GM21526 (cell line): ENCODE measurements around the gene KATNA1.

Experiments used
- ATAC-seq: cut with Tn5 transposase; IDR thresholded peaks from one replicate; pipeline ENCODE4 v1.9.1; 2021; ENCODE audit warnings: moderate library complexity; ENCODE audit not compliant: unreplicated experiment, low FRiP score

The KATNA1 gene

DNA sequence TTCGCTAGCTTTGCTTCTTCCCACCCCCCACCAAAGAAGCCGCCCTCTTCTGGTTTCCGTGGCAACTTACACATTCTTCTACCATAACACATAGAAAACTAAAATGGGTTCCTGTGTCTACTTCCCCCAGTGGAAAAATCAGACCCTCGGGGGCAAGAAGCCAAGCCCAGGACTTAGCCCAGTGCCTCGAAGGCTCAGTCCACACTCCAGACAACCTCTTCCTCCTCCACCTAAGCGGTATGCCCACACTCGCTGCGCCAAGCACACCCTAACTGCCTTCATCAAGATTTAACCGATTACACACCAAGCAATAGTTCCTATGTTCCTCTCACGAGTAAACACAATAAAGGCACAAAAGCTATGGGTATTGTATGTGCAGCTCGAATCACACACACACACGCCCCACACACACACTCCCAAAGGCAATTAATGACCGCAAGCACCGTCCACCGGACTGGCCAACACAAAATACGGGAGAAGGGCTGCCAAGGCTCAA lies 103.2 kb downstream of the KATNA1 start:
- peak; percentile 20 for ATAC-seq
